DLD1 (cell line): ENCODE measurements around the gene FAM3A.
"Not testable (repeated sequence)": the region's sequence is repeated elsewhere in the genome, so short reads cannot be mapped to it uniquely, and the experiment has no call there.

ENCODE experiments used
- in situ Hi-C: cut with HindIII; loops from 2 replicates; pipeline ENCODE4 v1.10.0; 2017; ENCODE audit warnings: low sequenced_read_pairs

FAM3A gene

GRCh38 chrX:154505734-154506133 lies 10.3 kb downstream of the FAM3A start:
- in situ Hi-C loops = no loop called here

GRCh38 chrX:154502989-154503388 lies 13.0 kb downstream of the FAM3A start:
- in situ Hi-C loops = no loop called here

- in situ Hi-C loops = no loop called here
These were observed 13.9 kb downstream of the FAM3A start for GRCh38 chrX:154502098-154502497.

- in situ Hi-C loops = not testable (repeated sequence)
These were observed 14.6 kb downstream of the FAM3A start for GRCh38 chrX:154501423-154501822.

DNA sequence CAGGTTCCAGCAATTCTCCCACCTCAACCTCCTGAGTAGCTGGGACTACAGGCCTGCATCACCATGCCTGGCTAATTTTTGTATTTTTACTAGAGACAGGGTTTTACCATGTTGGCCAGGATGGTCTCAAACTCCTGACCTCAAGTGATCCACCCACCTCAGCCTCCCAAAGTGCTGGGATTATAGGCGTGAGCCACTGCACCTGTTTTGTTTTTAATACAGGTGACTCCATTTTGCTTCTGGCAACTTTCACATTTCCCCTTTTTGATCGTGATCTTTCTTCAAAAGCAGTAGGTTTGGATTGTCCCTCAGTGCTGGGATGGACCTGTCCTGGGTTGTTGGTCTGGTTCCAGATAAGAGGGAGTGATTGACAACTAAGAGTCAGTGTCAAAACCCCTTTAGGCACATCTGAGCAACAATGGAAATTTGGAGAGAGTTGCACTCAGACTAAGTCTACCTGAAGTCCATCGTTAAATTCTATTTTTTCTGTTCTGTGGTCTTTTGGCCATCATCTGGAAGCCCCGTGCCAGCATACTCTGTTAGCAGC lies 19.4 kb downstream of the FAM3A start:
- in situ Hi-C loops = not testable (repeated sequence)

GRCh38 chrX:154495472-154495922 lies 20.5 kb downstream of the FAM3A start:
- in situ Hi-C loops = no loop called here

DNA sequence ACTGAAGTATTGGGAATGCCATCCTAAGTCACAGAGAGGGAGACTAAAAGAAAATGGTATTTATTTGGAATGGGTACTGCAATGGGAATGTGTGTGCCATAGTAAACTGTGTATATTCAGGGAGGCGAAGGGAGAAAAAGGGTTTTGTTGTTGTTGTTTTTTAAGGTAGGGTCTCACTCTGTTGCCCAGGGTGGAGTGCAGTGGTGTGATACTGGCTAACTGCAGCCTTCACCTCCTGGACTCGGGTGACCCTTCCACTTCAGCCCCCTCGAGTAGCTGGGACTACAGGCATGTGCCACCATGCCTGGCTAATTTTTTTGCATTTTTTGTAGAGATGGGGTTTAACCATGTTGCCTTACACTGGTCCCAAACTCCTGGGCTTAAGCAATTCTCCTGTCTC lies 21.3 kb downstream of the FAM3A start:
- in situ Hi-C loops = no loop called here

GRCh38 chrX:154490414-154491083 lies 25.5 kb downstream of the FAM3A start, which contains the start of gene SLC10A3:
SLC10A3 (minus strand) TSS chrX:154490629; CDS start chrX:154488940, 1,689 bp downstream.
- in situ Hi-C loops = no loop called here

DNA sequence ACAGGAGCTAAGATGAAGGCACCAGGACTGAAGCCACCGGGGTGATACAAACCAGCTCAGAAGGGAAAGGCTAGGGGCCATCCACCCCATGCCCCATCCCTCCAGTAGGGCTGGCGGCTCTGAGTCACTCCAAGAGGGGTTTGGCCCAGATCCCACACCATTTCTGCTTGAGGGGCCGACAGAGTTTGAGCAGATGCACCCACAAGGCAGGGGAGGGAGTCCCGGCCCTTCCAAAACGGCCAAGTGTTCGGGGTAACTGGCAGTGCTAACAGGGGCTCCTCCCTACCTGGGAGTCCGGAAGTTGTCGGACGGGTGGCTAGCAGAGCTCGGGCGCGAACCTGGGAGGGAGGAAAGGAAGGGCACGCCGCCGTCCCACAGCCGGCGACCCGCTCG lies 26.0 kb downstream of the FAM3A start:
- in situ Hi-C loops = no loop called here

DNA sequence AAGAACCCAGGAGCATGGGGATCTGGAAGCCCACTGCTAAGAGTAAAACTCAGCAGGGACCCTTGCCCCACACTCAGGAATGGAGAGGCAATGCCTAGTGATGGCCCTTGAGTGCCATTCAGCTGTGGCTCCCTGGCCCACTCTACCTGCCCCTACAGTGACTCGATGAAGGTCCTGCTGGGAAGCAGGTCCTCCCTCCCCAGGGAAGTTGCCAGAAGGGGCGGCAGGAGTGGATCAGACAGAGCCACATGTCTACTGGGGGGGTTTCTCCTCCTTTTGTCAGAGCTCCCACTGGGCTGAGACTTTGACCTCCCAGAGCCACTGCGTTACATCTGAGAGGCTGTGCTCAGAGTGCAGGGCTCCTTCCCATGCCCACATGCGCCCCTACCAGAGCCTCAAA lies 26.9 kb downstream of the FAM3A start:
- in situ Hi-C loops = no loop called here

DNA sequence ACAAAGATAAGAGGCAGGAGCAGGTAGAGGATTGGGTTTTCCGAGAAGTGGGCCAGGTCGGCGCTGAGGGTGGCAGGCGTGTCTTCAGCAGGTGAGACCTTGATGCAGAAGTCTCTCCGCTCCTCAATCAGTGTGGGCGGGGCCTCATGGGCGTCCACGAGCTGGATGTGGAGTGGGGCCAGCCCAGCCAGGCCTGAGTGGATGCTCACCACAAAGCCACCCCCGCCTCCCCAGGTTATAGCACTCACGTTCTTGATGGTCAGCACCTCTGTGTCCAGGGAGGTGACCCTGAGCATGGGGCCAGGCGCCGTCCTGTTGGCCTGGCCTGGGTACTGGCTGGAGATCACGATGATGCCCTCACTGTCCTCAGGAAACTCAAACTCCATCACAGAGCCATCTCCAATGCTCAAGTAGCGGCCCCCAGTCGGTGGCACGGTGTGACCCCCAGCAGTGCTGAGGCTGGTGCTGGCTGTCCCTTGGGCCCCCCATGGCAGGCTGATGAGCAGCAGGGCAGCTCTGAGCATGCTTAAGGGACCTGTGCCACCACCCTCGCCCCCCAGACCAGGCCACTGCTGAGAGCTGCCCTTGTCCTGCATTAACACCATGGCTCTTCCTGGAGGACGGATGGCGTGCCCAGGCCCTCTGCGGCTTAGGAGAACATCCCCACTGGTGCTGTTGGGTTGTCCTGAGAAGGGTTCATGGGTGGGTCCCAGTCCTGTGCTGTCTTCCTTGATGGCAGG lies 27.5 kb downstream of the FAM3A start:
- in situ Hi-C loops = no loop called here

DNA sequence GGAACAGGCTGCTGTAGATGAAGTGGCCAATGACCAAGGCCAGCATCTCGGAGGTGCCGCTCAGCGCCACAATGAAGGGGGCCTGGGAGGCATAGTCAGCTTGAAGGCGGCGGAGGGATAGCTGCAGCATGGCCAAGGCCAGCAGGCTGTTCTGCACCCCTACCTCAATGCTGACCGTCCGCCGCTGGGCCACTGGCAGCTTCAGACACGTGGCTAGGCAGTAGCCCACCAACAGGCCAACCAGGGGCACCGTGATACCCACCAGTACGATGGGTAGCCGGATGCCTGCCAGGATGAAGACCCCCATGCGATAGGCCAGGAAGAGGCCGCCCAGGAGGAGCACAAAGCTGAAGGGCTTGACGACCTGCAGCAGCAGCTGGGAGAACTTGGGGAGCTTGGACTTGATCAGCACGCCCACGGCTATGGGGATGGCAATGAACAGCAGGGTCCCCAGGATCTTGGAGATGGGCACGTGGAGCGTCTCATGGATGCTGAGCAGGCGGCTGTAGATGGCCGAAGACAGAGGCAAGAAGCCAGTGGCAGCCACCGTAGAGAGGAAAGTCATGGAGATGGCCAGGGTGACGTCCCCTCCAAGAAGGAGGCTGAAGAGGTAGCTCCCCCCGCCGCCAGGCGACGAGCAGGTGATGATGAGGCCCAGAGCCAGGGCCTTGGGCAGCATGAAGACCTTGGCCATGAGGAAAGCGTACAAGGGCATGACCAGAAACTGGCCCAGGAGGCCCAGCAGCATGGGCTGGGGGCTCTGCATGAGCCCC lies 28.3 kb downstream of the FAM3A start:
- in situ Hi-C loops = no loop called here

DNA sequence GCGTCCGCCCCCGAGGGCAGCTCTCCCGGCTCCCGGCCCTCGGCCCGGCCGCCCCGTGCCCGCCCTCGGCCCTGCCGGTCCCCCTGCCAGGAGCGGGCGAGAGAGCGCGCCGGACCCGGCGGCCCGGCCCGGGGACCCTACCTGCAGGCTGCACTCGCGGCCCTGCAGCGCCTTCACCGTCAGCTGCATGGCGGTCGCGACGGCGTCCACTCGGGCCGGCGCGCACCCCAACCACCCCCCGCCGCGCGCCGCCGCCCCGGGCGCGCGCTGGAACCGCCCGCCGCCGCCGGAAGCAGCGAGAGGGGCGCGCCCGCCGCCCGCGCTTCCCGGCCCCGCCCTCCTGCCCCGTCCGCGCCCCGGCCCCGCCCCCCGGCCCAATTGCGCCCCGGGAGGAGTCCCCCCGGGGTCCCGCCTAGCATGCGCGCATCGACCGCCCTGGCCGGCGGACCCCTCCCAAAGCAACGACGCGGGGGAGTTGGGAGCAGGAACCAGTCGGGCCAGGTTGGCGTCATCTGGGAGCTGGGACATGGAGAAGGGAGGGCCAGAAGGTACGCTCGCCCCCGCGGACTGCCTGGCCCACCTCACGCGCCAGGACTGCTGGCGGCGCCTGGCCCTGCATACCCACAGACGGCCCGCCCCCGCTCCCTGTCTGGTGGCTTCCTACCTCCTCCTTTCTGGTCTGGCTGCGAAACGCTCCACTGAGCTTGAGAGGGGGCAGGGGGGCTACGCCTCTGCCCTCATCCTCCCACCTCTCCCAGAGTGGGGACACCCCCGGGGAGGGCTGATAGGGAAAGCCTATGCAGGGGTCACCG lies 29.4 kb downstream of the FAM3A start, which contains the start of gene UBL4A:
Gene UBL4A (minus strand): TSS at position 220 of the 812 bp plus-strand sequence. CDS start 31 bp downstream, at position 189.
- in situ Hi-C loops = no loop called here

- in situ Hi-C loops = no loop called here
These were observed 30.0 kb downstream of the FAM3A start for GRCh38 chrX:154486052-154486395.

- in situ Hi-C loops = no loop called here
These were observed 30.6 kb downstream of the FAM3A start for GRCh38 chrX:154485150-154486051.

GRCh38 chrX:154484255-154485149 lies 31.5 kb downstream of the FAM3A start:
- in situ Hi-C loops = no loop called here

GRCh38 chrX:154483325-154483724 lies 32.7 kb downstream of the FAM3A start:
- in situ Hi-C loops = no loop called here

- in situ Hi-C loops = no loop called here
These were observed 33.2 kb downstream of the FAM3A start for GRCh38 chrX:154482786-154483185.
